CD8-positive, alpha-beta memory T cell (primary cell): Measurements from ENCODE around the gene STK33. TPM values are rescaled to one million over a fixed set of nuclear protein-coding genes. Genes with fewer than 3 reads are reported as not detected.

Experiments used
- CTCF ChIA-PET: fragments of 350-600 bp; sonication (Branson Sonifier 250); formaldehyde crosslinking; loops from one replicate; lab custom pipeline; 2021; ENCODE audit warnings: antibody characterized with exemption; lab: Charles Lee
- POLR2A ChIA-PET: fragments of 350-600 bp; sonication (Branson Sonifier 250); formaldehyde crosslinking; loops from one replicate; lab custom pipeline; 2021; ENCODE audit warnings: antibody characterized with exemption; lab: Charles Lee
- DNase-seq, 5 donors: peaks; one replicate each; pipeline versions ENCODE4 v3.0.0 to v3.0.0-alpha.2; 2020 to 2022; ENCODE audit warnings: mixed read lengths in 1 of 5
- H3K27ac ChIP-seq: one replicate; pipeline ENCODE4 v1.7.0; 2013; ENCODE audit warnings: low read depth, mild to moderate bottlenecking, low read length, moderate library complexity
- H3K27me3 ChIP-seq: 2 replicates; pipeline ENCODE4 v1.7.0; 2013; ENCODE audit warnings: low read length, mild to moderate bottlenecking; ENCODE audit not compliant: insufficient read depth, poor library complexity, severe bottlenecking
- H3K36me3 ChIP-seq: 2 replicates; pipeline ENCODE4 v1.7.0; 2013; ENCODE audit warnings: mild to moderate bottlenecking, low read length, moderate library complexity; ENCODE audit not compliant: insufficient read depth
- H3K4me1 ChIP-seq: 2 replicates; pipeline ENCODE4 v1.7.0; 2013; ENCODE audit warnings: mild to moderate bottlenecking, low read length, moderate library complexity; ENCODE audit not compliant: insufficient read depth
- H3K4me3 ChIP-seq: 2 replicates; pipeline ENCODE4 v1.7.0; 2013; ENCODE audit warnings: mild to moderate bottlenecking, low read length
- H3K9me3 ChIP-seq: 2 replicates; pipeline ENCODE4 v1.7.0; 2013; ENCODE audit warnings: mild to moderate bottlenecking, low read length
- H3K27ac Mint-ChIP-seq, 8 donors: one replicate each; pipeline ENCODE4 v1.8.0; 2020 to 2021; ENCODE audit warnings: mixed read lengths in 8 of 8, mild to moderate bottlenecking in 6 of 8, inconsistent platforms in 3 of 8, moderate library complexity in 3 of 8
- H3K27me3 Mint-ChIP-seq, 2 donors: one replicate each; pipeline ENCODE4 v1.8.0; 2020 to 2021; ENCODE audit warnings: mixed read lengths in 2 of 2, mild to moderate bottlenecking in 1 of 2, moderate library complexity in 1 of 2
- H3K36me3 Mint-ChIP-seq, 3 donors: one replicate each; pipeline ENCODE4 v1.8.0; 2020 to 2021; ENCODE audit warnings: mixed read lengths in 3 of 3, inconsistent platforms in 1 of 3, mild to moderate bottlenecking in 1 of 3
- H3K4me1 Mint-ChIP-seq, 3 donors: one replicate each; pipeline ENCODE4 v1.8.0; 2020 to 2021; ENCODE audit warnings: mixed read lengths in 3 of 3, inconsistent platforms in 1 of 3, mild to moderate bottlenecking in 1 of 3
- H3K4me3 Mint-ChIP-seq, 7 donors: one replicate each; pipeline ENCODE4 v1.8.0; 2020 to 2021; ENCODE audit warnings: mixed read lengths in 7 of 7, mild to moderate bottlenecking in 6 of 7, moderate library complexity in 4 of 7, inconsistent platforms in 2 of 7
- H3K9me3 Mint-ChIP-seq, 5 donors: one replicate each; pipeline ENCODE4 v1.8.0; 2020 to 2022; ENCODE audit warnings: mixed read lengths in 5 of 5, mild to moderate bottlenecking in 3 of 5, moderate library complexity in 2 of 5, inconsistent platforms in 1 of 5
- polyA plus RNA-seq: library from polyadenylated mRNA; unstranded; fragments of 300-500 nt; fragmentation: Illumina TruSeq; gene quantifications from one replicate; pipeline ENCODE4 v1.2.3, GENCODE V29; 2021
- total RNA-seq, 2 experiments: library from RNA; stranded (reverse); gene quantifications; one replicate each; pipeline ENCODE4 v1.2.3, GENCODE V29; 2021

Gene STK33
- total and polyA plus RNA-seq, 3 experiments from 2014 or later, result 1.5 to 3.4 (median 2.5) TPM

GRCh38 chr11:8598506-8598905 is 4.5 kb upstream of the STK33 start:
- POLR2A ChIA-PET, result no interaction called here
- H3K27me3 Mint-ChIP-seq, result peaks cover 18 to 54% of the 10 kb centered on the region in 2 donors

GRCh38 chr11:8597182-8597581 is 3.2 kb upstream of the STK33 start:
- no peak overlapping the region for H3K4me3 Mint-ChIP-seq
- H3K27ac Mint-ChIP-seq, result no peak overlapping the region
- no peaks in the 10 kb centered on the region for H3K9me3 ChIP-seq
- peaks cover 3% of the 10 kb centered on the region for H3K27me3 ChIP-seq
- H3K4me1 Mint-ChIP-seq, result peaks cover 4 to 20% (median 19%) of the 10 kb centered on the region in 3 donors
- no peaks in the 10 kb centered on the region for H3K36me3 ChIP-seq
- peaks cover 18 to 61% of the 10 kb centered on the region in 2 donors for H3K27me3 Mint-ChIP-seq
- no peak overlapping the region for H3K27ac ChIP-seq
- no peak for DNase-seq
- POLR2A ChIA-PET, result no interaction called here
- no peak overlapping the region for H3K4me3 ChIP-seq
- H3K4me1 ChIP-seq, result peaks cover 9% of the 10 kb centered on the region
- no peaks in the 10 kb centered on the region for H3K9me3 Mint-ChIP-seq
- CTCF ChIA-PET, result no interaction called here
- H3K36me3 Mint-ChIP-seq, result peaks cover 0 to 1% (median 0%) of the 10 kb centered on the region in 3 donors

More at GRCh38 chr11:8598506-8598905, 4.5 kb upstream of the STK33 start:
- Histone ChIP-seq H3K27ac (no peak overlapping the region), H3K36me3 (no peaks in the 10 kb centered on the region), H3K27me3 (no peaks in the 10 kb centered on the region), H3K9me3 (no peaks in the 10 kb centered on the region), H3K4me1 (peaks cover 8% of the 10 kb centered on the region), H3K4me3 (no peak overlapping the region)
- no peak for DNase-seq
- CTCF ChIA-PET, result no interaction called here
- Mint-ChIP-seq H3K9me3 (no peaks in the 10 kb centered on the region), H3K4me1 (peaks cover 3 to 11% (median 9%) of the 10 kb centered on the region in 3 donors), H3K36me3 (no peaks in the 10 kb centered on the region), H3K4me3 (no peak overlapping the region), H3K27ac (no peak overlapping the region)

GRCh38 chr11:8596504-8597046 is 2.5 kb upstream of the STK33 start:
- Mint-ChIP-seq H3K4me3 (peak overlapping the region in 1 of 7 donors; percentile 38), H3K9me3 (no peaks in the 10 kb centered on the region), H3K4me1 (peaks cover 4 to 20% (median 19%) of the 10 kb centered on the region in 3 donors), H3K27ac (no peak overlapping the region), H3K36me3 (peaks cover 0 to 1% (median 0%) of the 10 kb centered on the region in 3 donors), H3K27me3 (peaks cover 18 to 61% of the 10 kb centered on the region in 2 donors)
- Histone ChIP-seq H3K27me3 (peaks cover 3% of the 10 kb centered on the region), H3K9me3 (no peaks in the 10 kb centered on the region), H3K36me3 (no peaks in the 10 kb centered on the region), H3K27ac (no peak overlapping the region), H3K4me1 (peaks cover 9% of the 10 kb centered on the region), H3K4me3 (no peak overlapping the region)
- ChIA-PET POLR2A (no interaction called here), CTCF (no interaction called here)
- no peak for DNase-seq

- Histone ChIP-seq H3K4me1 (peaks cover 9% of the 10 kb centered on the region), H3K4me3 (peak overlapping the region; percentile 11), H3K36me3 (no peaks in the 10 kb centered on the region), H3K27me3 (peaks cover 3% of the 10 kb centered on the region), H3K27ac (no peak overlapping the region), H3K9me3 (no peaks in the 10 kb centered on the region)
- no peaks in the 10 kb centered on the region for H3K9me3 Mint-ChIP-seq
- ChIA-PET CTCF (no interaction called here), POLR2A (no interaction called here)
- peaks cover 0 to 1% (median 0%) of the 10 kb centered on the region in 3 donors for H3K36me3 Mint-ChIP-seq
- no peak for DNase-seq
- H3K4me3 Mint-ChIP-seq, result peak overlapping the region; percentile 73 to 87 (median 83)
- H3K4me1 Mint-ChIP-seq, result peaks cover 4 to 20% (median 19%) of the 10 kb centered on the region in 3 donors
- H3K27ac Mint-ChIP-seq, result peak overlapping the region in 2 of 8 donors; percentile 47 to 65
- peaks cover 20 to 71% of the 10 kb centered on the region in 2 donors for H3K27me3 Mint-ChIP-seq
These were observed 573 bp downstream of the STK33 start for GRCh38 chr11:8593455-8593854.

GRCh38 chr11:8587915-8588314 is 6.1 kb downstream of the STK33 start:
- POLR2A ChIA-PET, result no interaction called here
- CTCF ChIA-PET, result no interaction called here
- Mint-ChIP-seq H3K27ac (peak overlapping the region in 1 of 8 donors; percentile 26), H3K9me3 (peaks cover 0 to 8% (median 6%) of the 10 kb centered on the region in 5 donors), H3K4me3 (no peak overlapping the region), H3K36me3 (peaks cover 0 to 4% (median 1%) of the 10 kb centered on the region in 3 donors), H3K4me1 (peaks cover 0 to 5% (median 3%) of the 10 kb centered on the region in 3 donors), H3K27me3 (peaks cover 18 to 48% of the 10 kb centered on the region in 2 donors)
- H3K4me1 ChIP-seq, result no peaks in the 10 kb centered on the region
- no peaks in the 10 kb centered on the region for H3K9me3 ChIP-seq
- no peaks in the 10 kb centered on the region for H3K36me3 ChIP-seq
- H3K4me3 ChIP-seq, result no peak overlapping the region
- DNase-seq, result no peak
- no peak overlapping the region for H3K27ac ChIP-seq
- peaks cover 3% of the 10 kb centered on the region for H3K27me3 ChIP-seq

- H3K4me3 ChIP-seq, result no peak overlapping the region
- H3K4me1 ChIP-seq, result no peaks in the 10 kb centered on the region
- Mint-ChIP-seq H3K4me3 (no peak overlapping the region), H3K4me1 (no peaks in the 10 kb centered on the region), H3K27me3 (peaks cover 16 to 49% of the 10 kb centered on the region in 2 donors), H3K9me3 (peaks cover 0 to 8% (median 6%) of the 10 kb centered on the region in 5 donors), H3K36me3 (peaks cover 0 to 4% (median 0%) of the 10 kb centered on the region in 3 donors), H3K27ac (no peak overlapping the region)
- no peaks in the 10 kb centered on the region for H3K36me3 ChIP-seq
- CTCF ChIA-PET, result interaction anchor here (1.2 kb wide), 1 partner anchor 11 kb away, joined by 4 read pairs; no protein-coding TSS in a partner anchor
- no peaks in the 10 kb centered on the region for H3K27me3 ChIP-seq
- H3K9me3 ChIP-seq, result no peaks in the 10 kb centered on the region
- no peak for DNase-seq
- POLR2A ChIA-PET, result no interaction called here
- H3K27ac ChIP-seq, result no peak overlapping the region
These were observed 7.2 kb downstream of the STK33 start for GRCh38 chr11:8586805-8587204.

- H3K9me3 ChIP-seq, result no peaks in the 10 kb centered on the region
- H3K27me3 Mint-ChIP-seq, result peaks cover 16 to 48% of the 10 kb centered on the region in 2 donors
- DNase-seq, result no peak
- peaks cover 0 to 4% (median 0%) of the 10 kb centered on the region in 3 donors for H3K36me3 Mint-ChIP-seq
- no peak overlapping the region for H3K4me3 Mint-ChIP-seq
- H3K4me1 ChIP-seq, result no peaks in the 10 kb centered on the region
- POLR2A ChIA-PET, result no interaction called here
- no peak overlapping the region for H3K27ac Mint-ChIP-seq
- no peaks in the 10 kb centered on the region for H3K4me1 Mint-ChIP-seq
- H3K27ac ChIP-seq, result no peak overlapping the region
- peaks cover 0 to 8% (median 6%) of the 10 kb centered on the region in 5 donors for H3K9me3 Mint-ChIP-seq
- H3K36me3 ChIP-seq, result no peaks in the 10 kb centered on the region
- CTCF ChIA-PET, result interaction anchor here (1.2 kb wide), 1 partner anchor 10 kb away, joined by 4 read pairs; no protein-coding TSS in a partner anchor
- H3K4me3 ChIP-seq, result no peak overlapping the region
- H3K27me3 ChIP-seq, result no peaks in the 10 kb centered on the region
These were observed 7.8 kb downstream of the STK33 start for GRCh38 chr11:8586184-8586583.

GRCh38 chr11:8584511-8584910 is 9.5 kb downstream of the STK33 start:
- H3K4me3 Mint-ChIP-seq, result no peak overlapping the region

More at GRCh38 chr11:8584511-8584910, 9.5 kb downstream of the STK33 start:
- H3K36me3 ChIP-seq, result no peaks in the 10 kb centered on the region
- H3K27me3 ChIP-seq, result no peaks in the 10 kb centered on the region
- no peaks in the 10 kb centered on the region for H3K9me3 ChIP-seq
- ChIA-PET CTCF (no interaction called here), POLR2A (no interaction called here)
- H3K36me3 Mint-ChIP-seq, result peaks cover 0 to 4% (median 0%) of the 10 kb centered on the region in 3 donors
- no peak overlapping the region for H3K4me3 ChIP-seq
- H3K4me1 Mint-ChIP-seq, result no peaks in the 10 kb centered on the region
- no peak overlapping the region for H3K27ac Mint-ChIP-seq
- peaks cover 3 to 13% (median 6%) of the 10 kb centered on the region in 5 donors for H3K9me3 Mint-ChIP-seq
- H3K4me1 ChIP-seq, result no peaks in the 10 kb centered on the region
- no peak overlapping the region for H3K27ac ChIP-seq
- peaks cover 16 to 50% of the 10 kb centered on the region in 2 donors for H3K27me3 Mint-ChIP-seq
- no peak for DNase-seq
